Keratinocyte (primary cell): Measurements from ENCODE around the gene NRBF2.

ENCODE experiments used
- EZH2 ChIP-seq: IDR thresholded peaks from one replicate; pipeline ENCODE4 v1.6.1; 2012; ENCODE audit warnings: inconsistent platforms, mild to moderate bottlenecking, low read length, moderate library complexity
- TF ChIP-seq, protein P1 (sequence below), 3 experiments: IDR thresholded peaks in 1 of 3; conservative IDR thresholded peaks in 1 of 3; optimal IDR thresholded peaks in 1 of 3; 2 replicates in 2 of 3; 3 replicates in 1 of 3; pipeline versions ENCODE3 to v1.5.1; 2011; ENCODE audit warnings: low read length in 3 of 3, mild to moderate bottlenecking in 3 of 3, moderate library complexity in 2 of 3, control low read depth in 1 of 3, inconsistent platforms in 1 of 3; ENCODE audit not compliant: insufficient read depth in 2 of 3; ENCODE audit errors: extremely low read depth in 1 of 3

DNA sequence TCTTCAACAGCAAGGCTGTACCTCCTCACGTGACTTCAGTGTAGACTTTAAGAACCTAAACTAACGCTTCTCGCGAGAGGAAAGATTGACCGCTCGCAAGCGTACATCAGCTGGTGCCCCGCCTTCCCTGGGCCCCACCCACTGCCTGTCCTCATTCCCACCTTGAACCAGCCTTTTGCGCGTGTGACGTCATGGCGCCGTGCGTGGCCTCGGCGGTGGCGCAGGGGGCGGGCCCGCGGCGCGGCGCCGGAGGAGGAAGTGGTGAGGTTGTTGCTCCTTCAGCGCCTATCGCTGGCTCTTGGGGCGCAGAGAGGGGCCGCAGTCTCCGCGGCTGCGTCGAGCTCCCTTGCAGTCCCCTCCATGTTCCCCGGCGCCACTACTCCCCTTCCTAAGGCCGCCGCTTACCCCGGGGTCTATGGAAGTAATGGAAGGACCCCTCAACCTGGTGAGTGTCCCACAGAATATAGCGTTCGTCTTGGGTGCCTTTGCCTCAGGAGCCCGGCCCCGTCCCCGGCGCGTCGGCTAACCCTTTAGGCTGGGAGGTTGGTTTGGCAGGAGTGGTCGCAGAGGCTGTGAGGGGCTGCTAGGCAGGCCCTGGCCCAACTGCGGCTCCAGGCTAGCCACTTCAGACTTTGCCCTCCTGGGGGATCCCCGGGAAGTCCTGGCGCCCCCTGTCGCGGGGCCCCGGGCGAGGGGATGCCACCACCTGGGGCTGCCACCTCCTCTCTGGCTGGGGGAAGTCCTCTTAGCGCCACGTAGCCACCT, at the start of gene NRBF2:
- TF ChIP-seq, protein P1, sequence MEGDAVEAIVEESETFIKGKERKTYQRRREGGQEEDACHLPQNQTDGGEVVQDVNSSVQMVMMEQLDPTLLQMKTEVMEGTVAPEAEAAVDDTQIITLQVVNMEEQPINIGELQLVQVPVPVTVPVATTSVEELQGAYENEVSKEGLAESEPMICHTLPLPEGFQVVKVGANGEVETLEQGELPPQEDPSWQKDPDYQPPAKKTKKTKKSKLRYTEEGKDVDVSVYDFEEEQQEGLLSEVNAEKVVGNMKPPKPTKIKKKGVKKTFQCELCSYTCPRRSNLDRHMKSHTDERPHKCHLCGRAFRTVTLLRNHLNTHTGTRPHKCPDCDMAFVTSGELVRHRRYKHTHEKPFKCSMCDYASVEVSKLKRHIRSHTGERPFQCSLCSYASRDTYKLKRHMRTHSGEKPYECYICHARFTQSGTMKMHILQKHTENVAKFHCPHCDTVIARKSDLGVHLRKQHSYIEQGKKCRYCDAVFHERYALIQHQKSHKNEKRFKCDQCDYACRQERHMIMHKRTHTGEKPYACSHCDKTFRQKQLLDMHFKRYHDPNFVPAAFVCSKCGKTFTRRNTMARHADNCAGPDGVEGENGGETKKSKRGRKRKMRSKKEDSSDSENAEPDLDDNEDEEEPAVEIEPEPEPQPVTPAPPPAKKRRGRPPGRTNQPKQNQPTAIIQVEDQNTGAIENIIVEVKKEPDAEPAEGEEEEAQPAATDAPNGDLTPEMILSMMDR (optimal IDR thresholded peaks at IDR 0.05 in 1 of 3, IDR thresholded peaks at IDR 0.05 in 1 of 3, conservative IDR thresholded peaks at IDR 0.05 in 1 of 3; ENCODE audit: extremely low read depth in 1 of 3, insufficient read depth in 2 of 3, low read length in 3 of 3): peak in 2 of 3 experiments; percentile 7 to 20
- TF ChIP-seq EZH2: no peak
